Measurements from ENCODE around the gene DIDO1.
A peak's percentile ranks its signal among the peaks of the same experiment; 100 is the strongest.

Gene DIDO1

DNA sequence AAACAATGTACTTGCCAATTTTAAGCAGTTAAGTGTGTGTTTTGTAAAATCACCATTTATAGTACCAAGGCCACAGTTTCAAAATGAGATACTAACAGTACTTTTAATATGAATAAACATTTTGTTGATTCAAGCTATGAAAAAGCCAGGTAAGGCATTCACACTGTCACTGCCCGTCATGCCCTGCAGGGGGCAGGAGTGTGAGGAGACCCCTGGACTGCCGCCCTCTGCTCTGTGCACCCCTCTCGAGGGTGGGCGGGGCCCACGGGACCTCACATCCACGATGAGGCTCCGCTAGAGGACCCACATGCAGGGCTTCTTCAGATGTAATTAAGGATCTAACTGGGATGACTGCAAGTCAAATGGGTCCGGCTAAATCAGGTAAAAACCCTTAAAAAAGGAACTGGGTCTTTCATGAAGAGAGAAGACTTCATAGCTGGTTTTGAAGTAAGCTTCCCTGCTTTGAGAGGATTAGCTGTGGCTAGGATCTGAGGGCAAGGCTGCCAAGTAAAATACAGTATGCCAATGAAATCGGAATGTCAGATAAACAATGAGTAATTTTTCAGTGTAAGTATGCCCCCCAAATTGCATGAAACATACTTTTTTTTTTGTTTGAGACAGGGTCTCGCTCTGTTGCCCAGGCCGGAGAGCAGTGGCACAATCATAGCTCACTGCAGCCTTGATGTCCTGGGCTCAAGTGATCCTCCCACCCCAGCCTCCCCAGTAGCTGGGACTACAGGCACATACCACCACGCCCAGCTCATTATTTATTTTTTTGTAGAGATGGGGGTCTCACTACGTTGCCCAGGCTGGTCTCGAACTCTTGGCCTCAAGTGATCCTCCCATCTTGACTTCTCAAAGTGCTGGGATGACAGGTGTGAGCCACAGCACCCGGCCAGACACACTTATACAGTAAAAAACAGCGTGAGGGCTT lies 18.7 kb downstream of the DIDO1 start:
- DNase-seq, result peak; percentile 54

DNA sequence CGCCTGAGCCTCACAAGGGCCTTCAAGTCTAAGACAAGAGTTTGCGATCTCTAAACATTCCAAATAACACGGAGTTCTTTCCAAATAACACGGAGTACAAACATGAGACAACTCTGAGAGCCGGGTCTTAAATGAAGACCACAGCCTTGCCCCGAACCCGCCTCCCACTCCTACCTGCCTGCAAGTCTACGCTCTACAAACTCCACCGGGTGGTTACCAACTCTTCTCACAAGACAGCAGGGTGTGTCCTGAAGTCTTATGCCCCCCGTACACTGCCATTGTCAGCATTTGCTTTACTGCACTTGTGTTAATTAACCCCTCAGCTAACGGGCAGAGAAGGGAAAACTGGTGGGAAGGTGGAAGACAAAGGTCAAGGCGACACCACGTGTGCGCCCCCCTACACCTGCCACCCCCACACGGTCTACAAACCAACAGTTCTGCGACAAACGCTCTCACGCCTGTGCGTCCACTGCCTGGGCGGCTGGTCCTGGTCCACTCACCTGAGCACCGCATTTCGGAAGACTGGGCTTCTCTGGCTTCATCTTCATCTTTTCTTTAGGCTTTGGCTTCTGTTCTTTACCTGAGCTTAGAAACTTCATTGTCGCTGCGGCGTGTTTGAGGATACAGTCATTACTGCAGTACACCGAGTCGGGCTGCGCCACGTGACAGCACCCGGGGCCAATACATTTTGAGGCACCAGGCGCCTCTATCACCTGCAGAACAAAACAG lies 19.5 kb downstream of the DIDO1 start:
- no peak for DNase-seq

DNA sequence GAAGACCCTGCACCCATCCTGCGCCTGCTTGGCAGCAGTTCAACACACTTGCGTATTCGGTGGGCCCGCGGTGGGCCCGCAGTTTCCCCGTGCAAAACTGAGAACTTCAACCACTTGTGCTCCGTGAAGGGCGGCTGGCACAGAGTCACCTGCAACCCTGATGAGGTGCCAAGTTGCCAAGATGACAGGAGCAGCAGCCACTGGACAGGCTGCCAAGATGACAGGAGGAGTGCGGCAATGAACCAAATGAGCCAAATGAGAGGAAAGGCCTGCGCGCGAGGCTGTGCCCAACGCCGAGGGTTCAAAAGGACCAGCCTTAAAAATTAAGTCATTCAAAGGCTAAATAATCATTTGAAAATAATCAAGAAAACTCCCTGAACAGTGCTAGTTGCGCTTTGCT lies 20.1 kb downstream of the DIDO1 start:
- DNase-seq, result no peak

DNA sequence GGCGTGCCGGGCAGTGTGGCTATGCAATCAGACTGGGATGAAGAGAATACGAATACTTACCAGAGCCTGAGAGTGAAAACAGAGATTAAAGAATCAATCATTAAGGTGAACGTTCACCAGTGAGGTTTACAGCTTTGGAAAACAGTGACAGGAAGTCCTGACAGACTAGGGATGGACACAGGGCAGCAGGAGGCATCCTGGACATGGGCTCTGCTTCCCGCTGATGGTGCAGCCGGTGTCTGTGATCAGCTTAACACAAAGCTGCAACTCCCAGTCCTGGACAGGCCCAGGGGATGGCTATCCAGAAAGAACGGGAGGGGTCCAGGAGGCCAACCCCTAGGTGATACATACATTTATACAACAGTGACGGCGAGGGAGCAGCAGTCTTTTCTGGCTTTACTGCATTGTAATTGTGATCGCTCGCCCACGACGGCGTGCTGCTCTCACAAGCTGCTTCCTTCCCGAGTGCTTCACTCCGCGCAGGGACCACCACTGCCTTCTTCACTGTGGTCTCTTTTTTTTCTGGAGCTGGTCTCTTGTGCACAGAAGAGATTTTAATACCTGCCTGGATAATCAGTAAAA lies 20.7 kb downstream of the DIDO1 start:
- DNase-seq, result no peak

DNA sequence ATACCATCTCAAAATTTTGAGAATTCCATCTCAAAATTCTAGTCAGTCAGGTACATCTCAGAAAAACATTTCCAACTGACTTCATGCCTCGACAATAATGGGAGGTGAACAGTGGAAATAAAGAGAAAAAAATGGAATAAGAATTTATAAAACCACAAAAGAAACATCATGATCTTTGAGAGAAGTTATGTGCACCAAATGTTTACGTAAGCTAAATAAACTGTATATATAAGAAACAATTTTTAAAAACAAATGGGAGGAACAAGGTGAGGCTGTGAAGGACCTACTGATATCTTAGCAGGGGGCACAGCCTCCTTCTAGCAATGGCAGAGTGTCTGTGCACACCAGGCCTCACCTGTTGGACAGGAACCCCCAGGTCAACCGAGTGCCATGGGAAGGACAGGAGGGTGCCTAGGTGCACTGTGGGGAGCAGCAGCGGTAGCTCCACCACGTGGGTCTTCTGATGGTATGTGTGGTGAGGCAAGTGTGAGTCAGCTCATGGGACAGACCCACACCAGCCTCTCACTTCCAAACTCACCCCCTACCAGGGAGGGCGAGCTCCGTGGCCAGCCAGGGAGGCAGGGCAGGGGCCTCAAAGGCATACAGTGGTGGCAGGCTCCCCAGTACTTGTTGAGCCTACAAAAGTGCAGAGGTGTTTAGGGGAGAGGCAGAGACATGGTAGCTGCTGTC lies 23.2 kb downstream of the DIDO1 start:
- DNase-seq, result no peak

DNA sequence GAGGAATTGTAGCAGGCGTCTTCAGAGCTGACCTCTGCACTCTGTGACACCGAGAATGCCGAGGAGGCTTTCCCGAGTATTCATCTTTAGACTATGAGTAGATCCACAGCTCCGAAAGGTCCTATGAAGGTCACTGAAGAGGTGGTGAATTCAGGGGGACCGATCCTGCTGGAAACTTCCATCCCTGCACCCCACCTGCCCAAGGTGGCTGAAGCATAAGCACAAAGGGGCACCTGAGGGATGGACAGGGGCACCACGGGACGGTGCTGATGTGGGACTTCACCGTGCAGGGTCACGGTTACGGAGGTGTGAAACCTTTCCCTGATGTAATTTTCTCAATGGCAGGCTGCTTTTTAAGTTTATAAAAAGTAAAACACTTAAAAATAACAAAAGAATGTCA lies 24.4 kb downstream of the DIDO1 start:
- DNase-seq, result no peak

DNA sequence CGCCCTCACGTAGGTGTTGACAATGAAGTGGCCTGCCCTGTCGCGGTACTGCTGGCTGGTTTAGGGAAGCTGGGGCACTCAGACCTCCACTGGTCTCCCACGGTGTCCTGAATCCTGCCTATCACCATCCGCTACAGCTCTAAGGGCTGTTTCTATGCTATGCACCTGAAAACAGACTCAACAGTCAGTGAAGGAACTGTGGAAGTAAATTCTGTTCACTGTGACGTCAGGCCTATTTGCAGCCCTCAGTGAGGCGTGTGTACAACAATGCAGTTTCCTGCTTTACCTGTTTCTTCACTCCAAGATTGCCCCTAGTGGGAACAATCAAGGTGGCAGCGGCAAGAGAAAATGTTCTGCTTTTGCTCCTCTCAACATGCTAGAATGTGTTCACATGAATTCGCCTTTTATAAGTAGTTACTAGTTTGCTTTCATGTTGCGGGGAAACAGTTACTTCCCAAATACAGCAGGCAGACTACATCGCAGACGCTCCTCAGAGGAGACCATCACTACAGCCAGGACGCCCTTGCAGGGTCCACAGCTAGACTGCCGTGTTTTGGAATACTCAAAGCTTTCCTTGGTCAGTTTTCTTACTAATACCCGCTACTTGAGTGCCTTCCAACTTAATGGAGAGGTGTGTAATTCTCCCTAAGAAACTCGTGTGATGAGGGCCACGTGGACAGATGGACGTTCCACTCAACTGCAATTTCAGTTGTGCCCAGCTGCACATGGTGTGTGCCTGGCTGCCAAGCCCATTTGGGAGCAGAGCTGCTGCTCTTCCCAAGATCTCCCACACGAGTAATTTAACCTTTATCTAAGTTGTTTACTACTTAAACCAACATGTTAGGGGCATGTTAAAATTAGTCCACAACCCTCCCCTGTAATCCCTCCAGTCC lies 25.4 kb downstream of the DIDO1 start:
- peak; percentile 30 for DNase-seq

DNA sequence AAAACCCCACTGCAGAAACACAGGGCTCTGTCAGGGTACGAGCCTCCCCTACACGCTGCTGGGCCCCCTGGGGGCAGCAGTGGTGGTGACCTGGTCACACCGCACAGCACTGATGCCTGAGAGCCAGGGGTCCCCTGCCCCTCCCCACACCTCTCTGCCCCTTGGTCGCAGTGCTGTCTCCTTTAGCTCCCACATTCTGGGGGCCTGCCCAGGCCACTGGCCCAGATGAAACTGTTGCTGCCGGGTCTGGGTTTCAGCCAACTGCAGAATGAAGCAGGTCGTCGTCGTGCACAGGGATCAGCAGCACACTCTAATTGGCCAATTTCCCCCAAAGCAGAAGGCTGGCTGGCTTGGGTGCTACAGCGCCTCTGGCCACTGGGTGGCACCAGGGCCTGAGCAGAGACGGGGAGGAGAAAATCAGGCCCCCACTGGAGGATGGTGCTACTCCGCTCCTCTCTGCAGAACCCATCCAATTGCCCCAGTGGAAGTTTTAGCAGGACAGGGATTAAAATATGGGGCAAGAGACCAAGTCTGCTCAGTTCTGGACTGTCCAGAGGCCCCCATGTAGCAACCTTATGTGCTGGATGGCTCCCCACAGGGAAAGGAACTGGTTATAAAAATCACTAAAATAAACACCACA lies 26.1 kb downstream of the DIDO1 start:
- peak; percentile 83 for DNase-seq

DNA sequence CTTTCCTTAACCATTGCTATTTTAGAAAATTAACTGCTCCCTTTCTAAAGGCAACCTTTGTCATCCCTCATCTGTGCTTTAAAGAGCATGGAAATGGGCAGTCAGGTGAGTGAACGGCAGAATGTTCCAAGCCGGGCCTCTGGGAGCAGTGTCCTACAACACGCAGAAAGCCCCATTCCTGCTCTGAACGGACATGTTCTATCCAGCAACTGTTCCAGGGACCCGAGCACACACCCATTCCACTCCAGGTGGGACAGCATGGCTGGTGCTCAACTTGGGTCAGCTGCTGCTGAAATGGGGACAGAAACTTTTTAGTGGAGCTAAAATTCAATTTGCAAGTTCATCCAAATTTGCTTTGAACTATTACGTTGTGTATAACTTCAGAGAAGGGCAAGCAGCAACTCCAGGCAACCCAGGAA lies 26.7 kb downstream of the DIDO1 start:
- no peak for DNase-seq

DNA sequence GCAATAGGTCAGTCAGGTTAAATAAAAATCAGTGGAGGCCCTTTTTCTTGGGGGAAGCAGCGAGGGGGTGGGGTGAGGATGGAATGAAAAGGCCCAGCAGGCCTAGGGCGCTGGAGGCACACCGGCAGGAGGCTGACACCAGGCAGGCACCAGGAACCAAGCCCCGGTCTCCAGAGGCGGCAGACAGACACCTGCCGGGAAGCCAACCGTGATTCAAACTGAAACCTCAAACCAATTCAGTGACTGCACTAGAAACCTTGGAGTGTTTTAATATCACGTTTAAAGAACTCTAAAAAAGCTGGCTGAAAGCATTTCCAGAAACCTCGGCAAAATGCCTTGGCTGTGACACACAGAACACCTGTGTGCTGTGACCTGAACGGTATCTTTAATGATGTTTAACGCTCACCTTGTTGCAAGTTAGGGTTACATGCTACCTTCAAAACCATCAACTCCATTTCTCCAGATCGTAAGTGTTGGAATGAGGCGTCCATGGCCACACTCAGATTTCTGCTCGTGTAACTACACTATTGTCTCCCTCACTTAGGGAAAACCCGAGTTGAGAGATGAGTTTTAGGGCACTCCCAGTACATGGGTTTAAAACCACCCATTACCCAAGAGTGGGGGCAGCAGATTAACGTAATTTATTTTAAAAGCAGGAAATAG lies 27.2 kb downstream of the DIDO1 start:
- DNase-seq, result no peak

DNA sequence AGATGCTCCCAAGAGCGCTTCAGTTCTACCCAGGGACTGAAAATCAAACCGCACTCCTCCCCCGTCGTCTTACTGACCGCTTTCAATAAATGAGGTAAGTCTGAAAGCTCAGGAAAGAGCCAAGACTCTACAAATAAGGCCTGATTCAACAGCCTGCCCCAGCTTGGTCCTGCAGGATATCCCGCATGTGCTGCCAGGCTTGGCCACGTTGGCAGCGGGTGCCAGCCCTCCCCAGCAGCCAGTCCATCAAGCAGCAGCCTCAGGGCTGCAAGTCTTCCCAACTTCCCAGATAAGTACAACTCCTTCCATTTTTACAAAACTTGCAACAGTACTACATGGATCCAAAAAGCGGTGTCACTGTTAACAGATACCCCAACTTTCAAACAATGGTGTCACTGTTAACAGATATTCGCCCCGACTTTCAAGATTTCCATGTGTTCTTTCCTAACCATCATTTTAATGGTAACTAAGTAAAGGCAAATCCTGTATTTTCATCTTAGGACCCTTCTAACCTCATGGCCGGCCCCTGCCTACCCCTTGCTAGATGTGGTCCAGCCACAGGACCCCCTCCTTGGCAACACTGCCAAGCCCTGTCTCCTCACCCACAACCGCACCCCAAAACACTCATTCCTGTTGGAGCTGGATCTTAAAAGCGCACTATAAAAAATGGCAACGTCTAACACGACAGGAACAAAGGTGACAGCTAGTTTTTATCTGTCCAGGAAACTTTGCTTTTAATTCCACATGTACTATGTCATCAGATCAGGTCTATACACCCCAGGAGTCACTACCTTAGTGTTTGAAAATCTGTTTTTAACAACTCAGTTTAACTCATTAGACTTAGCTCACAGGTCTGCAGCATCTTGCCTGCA lies 28.0 kb downstream of the DIDO1 start:
- DNase-seq, result no peak

DNA sequence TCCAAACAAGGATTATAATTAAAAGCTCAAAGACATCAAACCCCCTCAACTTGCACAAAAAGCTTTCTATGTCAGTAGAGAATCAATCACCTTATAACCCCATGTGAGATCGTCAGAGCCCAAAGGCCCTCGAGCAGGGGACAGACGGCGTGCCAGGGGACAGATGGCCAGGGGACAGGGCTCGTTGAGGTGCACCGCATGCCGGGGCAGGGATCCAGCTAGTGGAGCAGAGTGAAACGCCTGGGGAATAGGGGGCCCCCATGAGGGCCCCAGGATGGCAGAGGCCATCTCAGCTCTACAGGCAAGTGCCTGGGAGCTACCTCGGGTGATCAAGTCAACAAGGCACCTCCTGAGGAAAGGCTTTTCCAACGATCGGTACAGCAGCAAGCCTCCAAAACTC lies 28.6 kb downstream of the DIDO1 start:
- DNase-seq, result no peak

DNA sequence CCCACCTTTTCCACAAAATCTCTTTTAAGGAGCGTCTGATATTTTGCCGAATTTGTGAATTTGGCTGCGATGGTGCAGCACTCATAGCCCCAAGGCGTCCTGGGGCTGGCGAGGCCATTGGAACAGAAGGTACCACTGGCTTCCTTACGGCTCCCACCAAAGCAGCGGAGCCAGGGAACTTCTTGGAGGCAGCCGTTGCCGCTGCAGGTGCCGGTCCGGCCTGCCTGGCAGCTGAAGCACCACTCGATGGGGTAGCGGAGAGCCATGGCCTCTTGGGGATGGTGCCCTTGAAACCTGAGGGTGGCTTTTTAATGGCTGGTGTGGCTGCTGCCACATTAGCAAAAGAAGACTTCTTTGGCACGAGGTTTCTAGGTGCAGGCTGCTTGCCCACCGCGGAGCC lies 29.8 kb downstream of the DIDO1 start:
- no peak for DNase-seq

DNA sequence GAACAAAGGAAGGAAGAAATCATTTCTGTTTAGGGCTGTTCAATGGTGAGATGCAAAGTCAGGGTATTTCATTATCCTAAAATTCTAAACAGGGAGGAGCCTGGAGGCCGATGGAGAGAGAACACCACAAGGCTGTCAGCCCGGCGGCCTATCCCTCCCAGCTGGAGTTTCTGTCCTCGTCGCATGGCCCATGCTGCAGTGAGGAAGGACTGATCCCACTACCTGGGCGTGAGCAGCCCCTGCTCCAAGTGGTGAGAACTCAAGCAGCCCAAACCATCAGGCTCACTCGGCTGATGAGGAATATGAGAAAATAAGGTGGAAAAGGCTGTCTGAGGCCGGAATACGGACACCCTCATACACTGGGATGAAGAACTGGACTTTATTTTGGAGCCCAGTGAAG lies 30.8 kb downstream of the DIDO1 start:
- no peak for DNase-seq

DNA sequence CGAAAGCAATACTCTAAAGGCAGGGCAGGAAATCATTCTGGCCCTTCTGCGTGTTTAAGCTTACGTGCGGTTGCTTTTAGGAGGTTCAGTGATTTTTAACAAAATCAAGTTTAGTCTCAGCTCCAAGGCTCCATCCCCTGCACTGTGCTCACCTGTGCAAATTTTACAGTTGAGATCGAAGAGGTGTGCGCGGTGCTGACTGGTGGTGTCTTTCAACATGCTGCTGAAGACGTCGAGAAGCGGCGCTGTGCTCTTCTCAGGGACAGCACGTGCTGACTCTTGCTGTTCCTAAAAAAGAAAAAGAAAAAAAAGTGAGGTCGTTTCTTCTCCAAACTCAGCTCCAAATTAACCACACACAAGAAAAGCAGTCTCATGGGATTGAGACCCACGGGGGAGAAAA lies 32.0 kb downstream of the DIDO1 start:
- DNase-seq, result no peak

DNA sequence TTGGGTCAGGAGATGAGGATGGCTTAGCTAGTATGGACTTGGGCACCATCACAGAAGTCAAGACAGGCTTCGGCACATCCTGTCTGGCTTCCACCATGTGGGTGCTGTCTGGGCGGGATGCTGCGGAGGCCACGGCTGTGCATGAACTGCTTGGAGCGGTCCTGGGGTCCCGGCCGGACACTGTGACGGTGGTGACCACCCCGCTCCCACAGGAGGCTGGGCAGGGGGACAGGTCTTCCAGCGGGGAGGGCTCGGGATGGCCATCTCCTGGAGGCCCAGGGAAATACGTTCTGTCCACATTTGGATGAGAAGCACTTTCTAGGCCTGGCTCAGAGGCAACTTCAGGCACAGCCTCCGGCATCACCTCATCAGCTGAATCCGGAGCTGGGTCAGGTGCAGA lies 32.6 kb downstream of the DIDO1 start:
- no peak for DNase-seq

DNA sequence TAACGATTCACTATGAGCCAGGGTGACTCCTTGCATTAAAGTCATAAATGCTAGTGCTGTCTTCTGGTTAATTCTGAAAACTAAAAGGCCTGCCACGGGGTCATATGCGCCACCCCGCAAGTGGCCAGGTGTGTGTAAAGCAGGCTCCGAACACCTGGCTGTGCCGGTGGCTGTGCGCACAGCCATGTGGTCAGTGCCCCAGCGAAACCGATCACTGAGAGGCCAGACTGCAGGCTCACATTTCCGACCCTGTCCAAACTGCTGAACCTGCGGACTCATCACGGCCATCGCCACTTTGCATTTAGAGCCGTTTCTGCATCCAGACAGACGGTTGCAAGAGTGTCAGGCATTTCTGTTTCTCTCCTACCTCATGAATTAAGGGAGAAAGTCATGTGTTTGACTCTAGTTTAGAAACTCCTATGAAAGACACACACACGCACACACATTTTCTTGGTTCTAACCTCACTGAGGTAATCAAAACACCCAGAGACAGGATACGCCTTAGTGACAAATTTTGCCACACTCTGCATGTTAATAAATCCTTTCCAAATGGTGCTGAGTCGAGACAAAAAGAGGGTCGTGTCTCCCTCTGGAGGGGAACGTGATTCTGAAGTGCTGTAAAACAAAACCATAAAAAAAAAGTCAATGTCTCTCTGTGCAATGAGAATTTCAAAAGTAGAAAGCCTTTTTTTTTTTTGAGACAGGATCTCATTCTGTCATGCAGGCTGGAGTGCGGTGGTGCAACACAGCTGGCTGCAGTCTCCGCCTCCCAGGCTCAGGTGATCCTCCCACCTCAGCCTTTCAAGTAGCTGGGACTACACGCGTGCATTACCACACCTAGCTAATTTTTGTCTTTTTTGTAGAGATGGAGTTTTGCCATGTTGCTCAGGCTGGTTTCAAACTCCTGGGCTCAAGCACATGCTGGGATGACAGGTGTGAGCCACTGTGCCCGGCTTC lies 33.7 kb downstream of the DIDO1 start:
- no peak for DNase-seq

DNA sequence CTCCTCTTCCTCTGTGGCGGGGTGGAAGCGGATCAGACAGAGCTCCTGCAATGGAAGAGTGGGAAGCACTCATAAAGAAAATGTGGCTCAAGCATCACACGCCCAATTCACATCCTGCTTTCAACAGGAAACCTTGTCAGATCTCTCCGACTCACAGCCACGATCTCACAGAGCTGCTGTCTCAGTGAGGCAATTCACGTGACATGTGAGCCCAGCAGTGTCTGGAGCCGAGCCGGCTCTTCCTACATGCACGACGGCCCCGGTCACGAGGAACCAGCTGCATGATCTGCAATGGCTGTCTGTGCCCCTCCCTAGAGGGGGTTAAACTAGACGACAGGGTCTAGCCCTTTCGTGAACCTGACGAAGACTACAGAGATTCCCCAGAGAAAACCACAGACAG lies 35.2 kb downstream of the DIDO1 start:
- DNase-seq, result peak; percentile 34

DNA sequence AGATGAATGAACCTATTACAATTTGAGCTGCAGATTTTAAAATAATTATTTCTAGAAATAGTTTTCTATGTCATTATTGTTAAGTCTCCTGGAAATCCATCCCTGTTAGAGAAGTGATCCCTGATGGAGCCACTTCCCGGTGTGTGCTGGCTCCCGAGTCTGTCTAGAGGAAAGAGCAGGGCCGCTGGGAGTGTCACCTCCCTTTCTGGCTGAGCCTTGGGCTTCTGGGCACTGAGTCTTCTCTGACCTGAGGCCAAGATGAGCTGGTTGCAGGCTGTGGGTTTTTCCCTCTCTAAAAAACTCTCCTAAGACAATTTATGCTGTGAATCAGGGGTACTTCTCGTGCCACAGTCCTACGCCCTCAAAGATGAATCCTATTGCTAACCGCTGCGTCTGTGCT lies 35.9 kb downstream of the DIDO1 start:
- no peak for DNase-seq
